LHCN-M2 (cell line): ENCODE measurements around the gene MEIS1. TPM values are rescaled to one million over a fixed set of nuclear protein-coding genes. Genes with fewer than 3 reads are reported as not detected.

Experiments
- DNase-seq: peaks from one replicate; pipeline ENCODE4 v3.0.0-alpha.2; 2012; ENCODE audit warnings: low read depth
- total RNA-seq: library from RNA; depleted of rRNA; stranded (reverse); fragments of >200 nt; gene quantifications from 2 replicates; pipeline ENCODE4 v1.2.3, GENCODE V29; 2014

MEIS1 gene
- total RNA-seq, 1 experiment from 2014 or later: 3.3 TPM

GRCh38 chr2:66580166-66581049 is 145.5 kb downstream of the MEIS1 start:
- DNase-seq: no peak

- no peak for DNase-seq
These were observed 146.6 kb downstream of the MEIS1 start for GRCh38 chr2:66581339-66582103.

- no peak for DNase-seq
These were observed 147.4 kb downstream of the MEIS1 start for GRCh38 chr2:66582104-66582986.

DNA sequence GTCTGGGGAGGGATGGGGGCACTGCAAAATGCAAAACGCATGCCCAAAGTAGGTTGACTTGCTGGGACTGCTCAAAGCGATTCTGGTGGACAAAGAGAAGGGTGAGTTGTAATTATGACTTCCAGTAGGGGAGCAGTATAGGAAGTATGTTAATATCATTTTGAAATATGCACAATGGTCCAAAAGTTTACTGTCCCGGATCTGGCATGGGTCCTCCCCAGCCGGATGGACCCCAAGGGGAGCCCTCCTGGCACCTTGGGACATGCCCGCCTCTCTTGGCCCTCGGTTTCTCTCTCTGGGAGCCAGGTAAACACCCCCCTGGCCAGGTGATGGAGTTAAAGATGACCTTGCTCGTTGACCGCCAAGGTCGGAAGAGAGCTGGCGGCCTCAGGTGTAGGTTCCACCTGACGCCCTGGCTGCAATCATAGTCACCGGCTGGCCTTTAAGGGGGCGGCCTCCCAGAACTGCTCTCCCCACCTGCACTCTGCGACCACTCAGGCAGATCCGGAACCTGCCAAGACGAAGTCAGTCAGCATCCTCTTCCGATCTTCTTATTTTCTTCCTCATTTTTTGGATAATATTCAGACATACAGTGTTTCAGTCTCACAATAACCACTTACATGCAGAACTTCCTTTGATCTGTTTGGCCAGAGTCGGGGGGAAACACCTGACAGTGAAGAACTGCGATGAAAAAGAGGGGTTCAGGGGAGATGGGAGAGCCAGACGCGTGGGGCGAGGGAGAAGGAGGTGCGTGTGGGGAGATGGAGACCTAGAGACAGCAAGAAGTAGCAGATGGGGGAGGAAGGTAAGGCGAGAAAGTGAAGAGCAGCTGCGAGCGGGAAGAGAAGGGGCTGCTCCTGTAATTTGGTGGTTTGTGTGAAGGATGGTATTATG is 148.3 kb downstream of the MEIS1 start:
- DNase-seq: no peak

- DNase-seq: no peak
These were observed 149.0 kb downstream of the MEIS1 start for GRCh38 chr2:66583881-66584280.

- no peak for DNase-seq
These were observed 150.7 kb downstream of the MEIS1 start for GRCh38 chr2:66585587-66585986.

DNA sequence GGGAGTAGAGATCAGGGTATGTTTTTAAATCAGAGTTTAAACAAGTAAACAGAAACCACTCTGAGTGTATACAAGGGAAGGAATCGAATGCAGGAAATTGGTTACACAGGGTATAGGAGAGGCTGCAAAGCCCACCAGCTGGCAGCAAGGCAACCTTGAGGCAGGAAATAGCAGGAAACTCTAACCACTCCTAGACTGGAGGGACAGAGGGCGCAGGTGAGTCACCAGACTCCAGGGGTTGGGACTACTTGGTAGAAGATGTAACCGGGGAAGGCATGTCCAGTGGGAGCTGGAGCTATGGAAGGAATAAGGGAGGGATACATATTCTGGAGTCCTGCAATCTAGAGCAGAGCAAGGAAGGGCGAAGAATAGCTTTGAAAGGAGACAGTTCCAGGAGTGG is 152.3 kb downstream of the MEIS1 start:
- peak; percentile 23 for DNase-seq

DNA sequence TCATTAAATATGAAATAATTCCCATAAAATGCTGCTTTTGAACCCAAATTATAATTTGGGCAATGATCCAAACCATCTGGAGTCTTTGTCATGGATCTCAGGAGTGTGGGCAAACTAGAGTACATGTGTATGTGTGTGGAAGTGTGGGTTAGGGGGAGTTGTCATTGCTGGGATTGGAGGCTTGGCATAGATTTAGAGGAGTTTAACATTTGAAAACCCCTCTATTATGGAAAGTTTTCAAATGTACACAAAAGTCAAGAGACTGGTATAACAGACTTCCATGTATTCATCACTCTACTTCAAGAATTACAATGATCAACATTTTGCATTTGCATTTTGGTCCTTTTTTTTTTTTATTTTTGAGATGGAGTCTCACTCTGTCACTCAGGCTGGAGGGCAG is 159.1 kb downstream of the MEIS1 start:
- no peak for DNase-seq

- DNase-seq: peak; percentile 78
These were observed 160.6 kb downstream of the MEIS1 start for GRCh38 chr2:66595556-66595955.

GRCh38 chr2:66596256-66596655 is 161.3 kb downstream of the MEIS1 start:
- DNase-seq: peak; percentile 80

GRCh38 chr2:66601624-66602023 is 166.7 kb downstream of the MEIS1 start:
- no peak for DNase-seq

GRCh38 chr2:66602341-66602740 is 167.4 kb downstream of the MEIS1 start:
- DNase-seq: no peak

DNA sequence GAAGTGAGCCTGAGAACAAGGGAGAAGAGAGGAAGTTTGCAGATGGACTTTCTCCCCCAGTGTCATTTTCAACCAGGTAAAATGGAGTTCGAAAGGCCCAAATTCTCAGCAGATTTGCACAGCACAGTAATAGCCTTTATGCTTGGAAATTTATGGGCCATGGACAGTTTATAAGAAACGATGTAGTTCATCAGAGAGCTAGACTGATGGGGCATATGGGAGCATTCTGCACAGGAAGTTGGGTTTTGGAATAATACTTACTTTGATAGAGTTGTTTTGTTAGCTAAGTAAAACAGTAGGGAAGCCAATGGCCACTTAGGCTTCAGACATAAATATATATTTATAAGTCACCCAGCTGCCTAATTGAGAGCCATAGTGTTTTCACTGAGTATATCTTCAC is 169.4 kb downstream of the MEIS1 start:
- DNase-seq: no peak

GRCh38 chr2:66604976-66605375 is 170.1 kb downstream of the MEIS1 start:
- DNase-seq: no peak

DNA sequence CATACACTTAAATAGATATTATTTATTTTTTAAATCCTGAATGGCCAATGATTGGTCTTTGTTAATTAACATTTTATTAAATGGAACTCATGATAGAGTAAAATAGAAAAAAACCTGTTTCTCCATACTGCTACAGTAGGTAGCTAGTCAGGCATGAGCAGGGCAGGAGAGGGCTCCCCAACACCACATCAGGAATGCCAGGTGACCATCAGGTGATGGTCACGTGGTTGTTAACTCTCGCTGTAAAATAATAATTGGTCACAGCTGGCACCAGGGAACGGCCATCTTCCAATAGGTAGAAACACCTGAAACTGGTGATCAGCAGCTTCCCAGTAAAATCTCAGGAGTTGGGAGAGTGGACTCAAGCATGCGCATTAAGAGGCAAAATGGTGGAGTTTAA is 172.2 kb downstream of the MEIS1 start:
- DNase-seq: no peak
